ENCODE data around the gene NIFK.

- no peak for TF ChIP-seq POLR2A (IDR thresholded peaks at IDR 0.05)
- TF ChIP-seq, protein P1, sequence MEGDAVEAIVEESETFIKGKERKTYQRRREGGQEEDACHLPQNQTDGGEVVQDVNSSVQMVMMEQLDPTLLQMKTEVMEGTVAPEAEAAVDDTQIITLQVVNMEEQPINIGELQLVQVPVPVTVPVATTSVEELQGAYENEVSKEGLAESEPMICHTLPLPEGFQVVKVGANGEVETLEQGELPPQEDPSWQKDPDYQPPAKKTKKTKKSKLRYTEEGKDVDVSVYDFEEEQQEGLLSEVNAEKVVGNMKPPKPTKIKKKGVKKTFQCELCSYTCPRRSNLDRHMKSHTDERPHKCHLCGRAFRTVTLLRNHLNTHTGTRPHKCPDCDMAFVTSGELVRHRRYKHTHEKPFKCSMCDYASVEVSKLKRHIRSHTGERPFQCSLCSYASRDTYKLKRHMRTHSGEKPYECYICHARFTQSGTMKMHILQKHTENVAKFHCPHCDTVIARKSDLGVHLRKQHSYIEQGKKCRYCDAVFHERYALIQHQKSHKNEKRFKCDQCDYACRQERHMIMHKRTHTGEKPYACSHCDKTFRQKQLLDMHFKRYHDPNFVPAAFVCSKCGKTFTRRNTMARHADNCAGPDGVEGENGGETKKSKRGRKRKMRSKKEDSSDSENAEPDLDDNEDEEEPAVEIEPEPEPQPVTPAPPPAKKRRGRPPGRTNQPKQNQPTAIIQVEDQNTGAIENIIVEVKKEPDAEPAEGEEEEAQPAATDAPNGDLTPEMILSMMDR (IDR thresholded peaks at IDR 0.05): no peak
- no peak for TF ChIP-seq EP300 (IDR thresholded peaks at IDR 0.05; ENCODE audit: low read depth)
- no peak for TF ChIP-seq POLR2AphosphoS5 (IDR thresholded peaks at IDR 0.05)
These were observed 42.1 kb downstream of the NIFK start for GRCh38 chr2:121694398-121695170.

All from transverse colon (tissue), 4 donors.